GM18520 (cell line): Measurements from ENCODE around the gene SLC37A2.

Experiments used
- ATAC-seq: cut with Tn5 transposase; IDR thresholded peaks from one replicate; pipeline ENCODE4 v1.9.1; 2021; ENCODE audit not compliant: unreplicated experiment

The SLC37A2 gene

GRCh38 chr11:125070699-125071254 is 7.7 kb downstream of the SLC37A2 start:
- ATAC-seq, result peak; percentile 49

GRCh38 chr11:125071435-125071834 is 8.3 kb downstream of the SLC37A2 start:
- no peak for ATAC-seq

GRCh38 chr11:125071846-125072217 is 8.7 kb downstream of the SLC37A2 start:
- ATAC-seq, result no peak

- peak; percentile 68 for ATAC-seq
Observed at GRCh38 chr11:125072218-125072960, 9.3 kb downstream of the SLC37A2 start.

- no peak for ATAC-seq
Observed at GRCh38 chr11:125072961-125073590, 10.0 kb downstream of the SLC37A2 start.

- no peak for ATAC-seq
Observed at GRCh38 chr11:125073616-125074483, 10.7 kb downstream of the SLC37A2 start.

GRCh38 chr11:125074511-125075241 is 11.6 kb downstream of the SLC37A2 start:
- no peak for ATAC-seq

GRCh38 chr11:125075242-125075625 is 12.1 kb downstream of the SLC37A2 start:
- no peak for ATAC-seq

GRCh38 chr11:125075900-125076317 is 12.8 kb downstream of the SLC37A2 start:
- ATAC-seq, result no peak

GRCh38 chr11:125076378-125076945 is 13.4 kb downstream of the SLC37A2 start:
- ATAC-seq, result no peak

- no peak for ATAC-seq
Observed at GRCh38 chr11:125078016-125078415, 14.9 kb downstream of the SLC37A2 start.

GRCh38 chr11:125078516-125079140 is 15.5 kb downstream of the SLC37A2 start:
- no peak for ATAC-seq

GRCh38 chr11:125079151-125079877 is 16.2 kb downstream of the SLC37A2 start:
- ATAC-seq, result no peak

- no peak for ATAC-seq
Observed at GRCh38 chr11:125079878-125080530, 16.9 kb downstream of the SLC37A2 start.

- no peak for ATAC-seq
Observed at GRCh38 chr11:125080531-125080911, 17.4 kb downstream of the SLC37A2 start.

GRCh38 chr11:125081098-125081798 is 18.1 kb downstream of the SLC37A2 start:
- ATAC-seq, result no peak

- no peak for ATAC-seq
Observed at GRCh38 chr11:125082040-125082439, 18.9 kb downstream of the SLC37A2 start.

GRCh38 chr11:125082611-125083311 is 19.7 kb downstream of the SLC37A2 start:
- no peak for ATAC-seq
